ENCODE results near the gene CD28. TPM values are rescaled to one million over a fixed set of nuclear protein-coding genes. Genes with fewer than 3 reads are reported as not detected.

Gene CD28
- polyA plus RNA-seq, 2 of the 4 experiments (the other 2 are of a cell fraction): not detected

DNA sequence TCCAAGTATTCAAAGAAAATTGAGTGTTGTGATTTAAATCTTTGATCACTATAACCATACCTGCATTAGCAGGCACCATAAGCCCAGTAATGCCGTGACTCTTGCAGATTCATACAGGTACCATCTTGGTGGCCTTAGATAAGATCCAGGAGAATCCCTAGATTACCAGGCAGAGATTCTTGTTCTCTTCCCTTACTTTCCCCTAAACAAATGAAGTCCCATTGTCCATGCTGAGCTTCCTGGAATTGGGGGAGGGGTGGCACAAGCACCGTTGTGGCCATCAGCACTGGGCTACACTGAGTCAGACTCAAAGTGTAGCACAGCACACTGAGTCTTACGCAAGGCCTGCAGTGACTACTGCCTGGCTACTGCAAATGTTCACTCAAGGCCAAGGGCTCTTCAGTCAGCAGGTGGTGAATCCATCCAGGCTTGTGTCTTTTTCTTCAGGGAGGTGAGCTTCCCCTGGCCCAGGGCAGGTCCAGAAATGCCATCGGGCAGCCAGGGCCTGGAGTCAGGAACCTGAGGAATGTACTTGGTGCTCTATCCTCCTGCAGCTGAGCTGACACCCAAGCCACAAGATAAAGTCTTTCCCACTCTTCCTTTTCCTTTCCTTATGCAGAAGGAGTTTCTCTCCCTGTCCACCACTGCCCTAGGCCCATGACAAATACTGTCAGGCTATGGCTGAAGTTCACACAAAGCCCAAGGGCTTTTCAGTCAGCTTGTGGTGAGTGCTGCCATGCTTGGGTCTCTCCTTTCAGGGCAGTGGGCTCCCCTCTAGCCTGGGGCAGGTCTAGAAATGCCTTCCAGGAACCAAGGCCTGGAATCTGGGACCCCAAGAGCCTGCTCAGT is 52.6 kb downstream of the CD28 start:
- CTCF ChIA-PET: interaction anchor here (0.7 kb wide), 1 partner anchor 21 kb away, joined by 3 read pairs; no protein-coding TSS in a partner anchor
- WGBS (ENCODE audit: missing lambda C conversion rate): 39% methylated on average over 4 of the region's 4 CpGs
- DNase-seq (ENCODE audit: low read depth in 1 of 2, low spot score in 1 of 2): peak in 1 of 2 experiments; percentile 48
- Histone ChIP-seq H3K9me3 (peaks cover 13% of the 10 kb centered on the region), H3K4me3 (no peak overlapping the region), H3K27ac (peak overlapping the region; percentile 82 to 90), H3K4me2 (peak overlapping the region; percentile 60), H3K4me1 (peaks cover 24% of the 10 kb centered on the region)
- POLR2A ChIA-PET: interaction anchor here (0.9 kb wide), 1 partner anchor 9 kb away, joined by 3 read pairs; no protein-coding TSS in a partner anchor
- FAIRE-seq: no peak
- peak in 1 of 2 experiments; percentile 82; a peak in 3 of 4 replicates for TF ChIP-seq CEBPB (IDR thresholded peaks at IDR 0.05)
- TF ChIP-seq JUNB (IDR thresholded peaks at IDR 0.05): 0 out of 2 replicates have a peak, but pooled peaks have one; percentile 25
- TF ChIP-seq FOSL2 (IDR thresholded peaks at IDR 0.05): no peak
- TF ChIP-seq FOSL2 (CRISPR knock-in tag; IDR thresholded peaks at IDR 0.05): peak; percentile 44; the same call in 1 of the 2 replicates
- TF ChIP-seq, protein P1, sequence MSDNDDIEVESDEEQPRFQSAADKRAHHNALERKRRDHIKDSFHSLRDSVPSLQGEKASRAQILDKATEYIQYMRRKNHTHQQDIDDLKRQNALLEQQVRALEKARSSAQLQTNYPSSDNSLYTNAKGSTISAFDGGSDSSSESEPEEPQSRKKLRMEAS (IDR thresholded peaks at IDR 0.05): no peak
- peak; percentile 79 to 80 for ATAC-seq

- 32% methylated on average over 4 of the region's 4 CpGs for WGBS (ENCODE audit: missing lambda C conversion rate)
- Histone ChIP-seq H3K4me2 (peak overlapping the region; percentile 60), H3K27ac (peak overlapping the region; percentile 82 to 90), H3K4me3 (no peak overlapping the region), H3K9me3 (peaks cover 13% of the 10 kb centered on the region), H3K4me1 (peaks cover 24% of the 10 kb centered on the region)
- peak; percentile 95 to 96 for ATAC-seq
- CTCF ChIA-PET: interaction anchor here (0.7 kb wide), 1 partner anchor 20 kb away, joined by 3 read pairs; no protein-coding TSS in a partner anchor
- POLR2A ChIA-PET: interaction anchor here (0.9 kb wide), 1 partner anchor 10 kb away, joined by 3 read pairs; no protein-coding TSS in a partner anchor
- peak in 1 of 2 experiments; percentile 64 for DNase-seq (ENCODE audit: low read depth in 1 of 2, low spot score in 1 of 2)
- FAIRE-seq: no peak
- TF ChIP-seq, protein P1 (IDR thresholded peaks at IDR 0.05): peak; percentile 52; the same call in 1 of the 2 replicates
- TF ChIP-seq FOSL2 (IDR thresholded peaks at IDR 0.05) (peak; percentile 50; the same call in 1 of the 2 replicates), FOSL2 (CRISPR knock-in tag; IDR thresholded peaks at IDR 0.05) (peak; percentile 68), JUNB (IDR thresholded peaks at IDR 0.05) (peak; percentile 57), ZFP36 (IDR thresholded peaks at IDR 0.05; ENCODE audit: borderline replicate concordance, partially characterized antibody) (no peak)
Observed at GRCh38 chr2:203759690-203760365, 53.4 kb downstream of the CD28 start.

DNA sequence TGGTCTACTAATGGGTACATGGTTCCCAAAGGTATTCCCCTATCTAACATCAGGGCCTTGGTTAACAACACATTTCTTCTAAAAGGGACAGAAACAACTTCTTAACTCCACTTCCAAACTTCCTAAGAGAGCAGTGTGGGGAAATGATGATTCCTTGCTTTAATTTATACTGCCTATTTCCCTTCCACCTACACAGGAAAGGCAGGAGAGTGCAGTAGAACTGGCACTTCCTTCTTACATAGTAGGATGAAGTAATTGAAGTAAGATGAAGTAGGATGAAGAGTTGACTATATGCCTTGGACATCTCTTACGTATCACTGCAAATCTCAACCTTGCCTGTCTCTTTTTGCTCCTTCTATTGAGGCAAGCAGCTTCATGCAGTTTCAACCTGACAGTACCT is 54.7 kb downstream of the CD28 start:
- Histone ChIP-seq H3K4me1 (peaks cover 24% of the 10 kb centered on the region), H3K4me3 (no peak overlapping the region), H3K27ac (peak overlapping the region in 1 of 2 experiments; percentile 90; a peak in 2 of 6 replicates), H3K9me3 (peaks cover 2% of the 10 kb centered on the region; the same call in 1 of the 3 replicates), H3K4me2 (no peak overlapping the region)
- CTCF ChIA-PET: interaction anchor here (0.7 to 0.8 kb wide), 2 partner anchors 276 to 295 kb away, joined by 3 read pairs; no protein-coding TSS in a partner anchor
- TF ChIP-seq HMGXB4 (CRISPR knock-in tag; IDR thresholded peaks at IDR 0.05; ENCODE audit: borderline replicate concordance): no peak
- TF ChIP-seq, protein P2, sequence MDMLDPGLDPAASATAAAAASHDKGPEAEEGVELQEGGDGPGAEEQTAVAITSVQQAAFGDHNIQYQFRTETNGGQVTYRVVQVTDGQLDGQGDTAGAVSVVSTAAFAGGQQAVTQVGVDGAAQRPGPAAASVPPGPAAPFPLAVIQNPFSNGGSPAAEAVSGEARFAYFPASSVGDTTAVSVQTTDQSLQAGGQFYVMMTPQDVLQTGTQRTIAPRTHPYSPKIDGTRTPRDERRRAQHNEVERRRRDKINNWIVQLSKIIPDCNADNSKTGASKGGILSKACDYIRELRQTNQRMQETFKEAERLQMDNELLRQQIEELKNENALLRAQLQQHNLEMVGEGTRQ (IDR thresholded peaks at IDR 0.05): no peak
- no peak for TF ChIP-seq CBX8 (IDR thresholded peaks at IDR 0.05)
- no peak for TF ChIP-seq ZNF302 (CRISPR knock-in tag; IDR thresholded peaks at IDR 0.05)
- no peak for TF ChIP-seq POLR2A (IDR thresholded peaks at IDR 0.05; ENCODE audit: low read length)
- no peak for TF ChIP-seq MAFK (IDR thresholded peaks at IDR 0.05; ENCODE audit: partially characterized antibody)
- TF ChIP-seq ZC3H11A (IDR thresholded peaks at IDR 0.05): no peak
- TF ChIP-seq NR3C1 (IDR thresholded peaks at IDR 0.05): no peak
- no peak for TF ChIP-seq CEBPB (IDR thresholded peaks at IDR 0.05)
- no peak for TF ChIP-seq EHMT2 (IDR thresholded peaks at IDR 0.05; ENCODE audit: low read depth)
- TF ChIP-seq SREBF2 (IDR thresholded peaks at IDR 0.05): no peak
- TF ChIP-seq MAZ (IDR thresholded peaks at IDR 0.05; ENCODE audit: borderline replicate concordance, low read depth, low read length): no peak
- no peak for TF ChIP-seq CBX2 (IDR thresholded peaks at IDR 0.05; ENCODE audit: borderline replicate concordance, low read depth)
- no peak for TF ChIP-seq NFE2L2 (conservative IDR thresholded peaks at IDR 0.05; ENCODE audit: low read length)
- no peak for TF ChIP-seq RCOR1 (IDR thresholded peaks at IDR 0.05; ENCODE audit: low read depth, low read length)
- no peak for TF ChIP-seq TFCP2L1 (CRISPR knock-in tag; IDR thresholded peaks at IDR 0.05)
- TF ChIP-seq, protein P3, sequence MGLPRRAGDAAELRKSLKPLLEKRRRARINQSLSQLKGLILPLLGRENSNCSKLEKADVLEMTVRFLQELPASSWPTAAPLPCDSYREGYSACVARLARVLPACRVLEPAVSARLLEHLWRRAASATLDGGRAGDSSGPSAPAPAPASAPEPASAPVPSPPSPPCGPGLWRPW (IDR thresholded peaks at IDR 0.05): no peak
- no peak for TF ChIP-seq FOSL2 (IDR thresholded peaks at IDR 0.05)
- TF ChIP-seq FOSL2 (CRISPR knock-in tag; IDR thresholded peaks at IDR 0.05): no peak
- no peak for TF ChIP-seq ESRRA (IDR thresholded peaks at IDR 0.05; ENCODE audit: borderline replicate concordance, low read length)
- no peak for TF ChIP-seq BHLHE40 (IDR thresholded peaks at IDR 0.05; ENCODE audit: low read depth, low read length)
- no peak for DNase-seq (ENCODE audit: low read depth in 1 of 2, low spot score in 1 of 2)
- FAIRE-seq: no peak
- POLR2A ChIA-PET: no interaction called here
- WGBS (ENCODE audit: missing lambda C conversion rate): 86% methylated on average over 1 of the region's 1 CpG
- ATAC-seq: no peak
